Transverse colon (tissue), 4 donors: Measurements from ENCODE around the gene ARHGEF16.
A peak's percentile ranks its signal among the peaks of the same experiment; 100 is the strongest.

ENCODE experiments used
- EP300 ChIP-seq: sonication (generic); formaldehyde crosslinking; IDR thresholded peaks from one replicate; pipeline ENCODE4 v1.6.1; 2017; ENCODE audit warnings: antibody characterized with exemption, low read depth
- POLR2A ChIP-seq: fragments of 450-650 bp; IDR thresholded peaks from one replicate; pipeline ENCODE4 v1.6.1; 2016; ENCODE audit warnings: antibody characterized with exemption, mild to moderate bottlenecking, moderate library complexity
- POLR2AphosphoS5 ChIP-seq, 3 donors: sonication (generic); formaldehyde crosslinking; IDR thresholded peaks; one replicate each; pipeline ENCODE4 v1.6.1; 2016; ENCODE audit warnings: antibody characterized with exemption in 3 of 3
- TF ChIP-seq, protein P1 (sequence below), 5 experiments: fragments of 200-600 bp in 3 of 5; fragments of 450-650 bp in 2 of 5; sonication (generic) in 3 of 5; IDR thresholded peaks; 1 replicate in 2 of 5; 2 replicates in 3 of 5; pipeline ENCODE4 v1.5.1; 2016 to 2017; ENCODE audit warnings: antibody characterized with exemption in 5 of 5, inconsistent platforms in 3 of 5, mild to moderate bottlenecking in 2 of 5, moderate library complexity in 1 of 5

DNA sequence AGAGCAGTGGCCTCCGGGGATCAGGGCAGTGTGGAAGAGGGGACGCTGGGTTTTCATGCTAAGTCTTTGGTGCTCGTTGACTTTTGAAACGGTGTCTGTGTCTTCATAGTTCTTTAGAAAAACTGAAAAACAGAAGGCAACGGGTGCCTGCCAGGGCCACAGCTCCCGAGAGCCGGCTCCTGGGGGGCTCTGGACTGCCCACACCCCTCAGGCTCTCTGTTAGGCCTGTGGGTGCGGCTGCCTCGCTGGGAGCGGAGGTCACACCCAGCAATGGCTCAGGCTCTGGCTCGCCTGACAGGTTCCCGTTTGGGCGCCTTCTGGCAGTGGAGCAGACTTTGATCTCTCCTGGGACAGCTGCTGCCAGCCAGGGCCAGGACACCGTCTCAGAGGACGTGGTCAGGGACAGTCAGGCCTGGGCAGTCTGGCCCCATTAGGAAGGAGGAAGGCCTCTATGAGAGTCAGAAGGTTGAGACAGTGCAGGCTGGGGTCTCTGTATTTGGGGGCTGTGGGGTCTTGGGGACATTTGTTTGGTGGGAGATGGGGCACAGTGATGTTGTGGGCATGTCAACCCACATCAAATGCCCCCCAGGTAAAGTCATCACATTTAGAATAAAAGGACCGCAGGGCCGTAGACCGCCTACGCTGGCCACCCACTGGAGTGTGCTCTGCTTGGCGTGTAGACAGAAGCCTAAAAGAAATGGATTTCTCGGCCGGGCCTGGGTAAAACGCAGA lies 5.6 kb downstream of the ARHGEF16 start:
- TF ChIP-seq, protein P1, sequence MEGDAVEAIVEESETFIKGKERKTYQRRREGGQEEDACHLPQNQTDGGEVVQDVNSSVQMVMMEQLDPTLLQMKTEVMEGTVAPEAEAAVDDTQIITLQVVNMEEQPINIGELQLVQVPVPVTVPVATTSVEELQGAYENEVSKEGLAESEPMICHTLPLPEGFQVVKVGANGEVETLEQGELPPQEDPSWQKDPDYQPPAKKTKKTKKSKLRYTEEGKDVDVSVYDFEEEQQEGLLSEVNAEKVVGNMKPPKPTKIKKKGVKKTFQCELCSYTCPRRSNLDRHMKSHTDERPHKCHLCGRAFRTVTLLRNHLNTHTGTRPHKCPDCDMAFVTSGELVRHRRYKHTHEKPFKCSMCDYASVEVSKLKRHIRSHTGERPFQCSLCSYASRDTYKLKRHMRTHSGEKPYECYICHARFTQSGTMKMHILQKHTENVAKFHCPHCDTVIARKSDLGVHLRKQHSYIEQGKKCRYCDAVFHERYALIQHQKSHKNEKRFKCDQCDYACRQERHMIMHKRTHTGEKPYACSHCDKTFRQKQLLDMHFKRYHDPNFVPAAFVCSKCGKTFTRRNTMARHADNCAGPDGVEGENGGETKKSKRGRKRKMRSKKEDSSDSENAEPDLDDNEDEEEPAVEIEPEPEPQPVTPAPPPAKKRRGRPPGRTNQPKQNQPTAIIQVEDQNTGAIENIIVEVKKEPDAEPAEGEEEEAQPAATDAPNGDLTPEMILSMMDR (IDR thresholded peaks at IDR 0.05), result no peak
- TF ChIP-seq POLR2A (peak; percentile 55), EP300 (no peak), POLR2AphosphoS5 (IDR thresholded peaks at IDR 0.05) (peak in 2 of 3 donors; percentile 69 to 81)
